Eye (tissue), 1 donor: ENCODE results near the gene OR6K3.

Source experiments
- DNase-seq: peaks from one replicate; pipeline ENCODE4 v3.0.0-alpha.2; 2015

The OR6K3 gene

DNA sequence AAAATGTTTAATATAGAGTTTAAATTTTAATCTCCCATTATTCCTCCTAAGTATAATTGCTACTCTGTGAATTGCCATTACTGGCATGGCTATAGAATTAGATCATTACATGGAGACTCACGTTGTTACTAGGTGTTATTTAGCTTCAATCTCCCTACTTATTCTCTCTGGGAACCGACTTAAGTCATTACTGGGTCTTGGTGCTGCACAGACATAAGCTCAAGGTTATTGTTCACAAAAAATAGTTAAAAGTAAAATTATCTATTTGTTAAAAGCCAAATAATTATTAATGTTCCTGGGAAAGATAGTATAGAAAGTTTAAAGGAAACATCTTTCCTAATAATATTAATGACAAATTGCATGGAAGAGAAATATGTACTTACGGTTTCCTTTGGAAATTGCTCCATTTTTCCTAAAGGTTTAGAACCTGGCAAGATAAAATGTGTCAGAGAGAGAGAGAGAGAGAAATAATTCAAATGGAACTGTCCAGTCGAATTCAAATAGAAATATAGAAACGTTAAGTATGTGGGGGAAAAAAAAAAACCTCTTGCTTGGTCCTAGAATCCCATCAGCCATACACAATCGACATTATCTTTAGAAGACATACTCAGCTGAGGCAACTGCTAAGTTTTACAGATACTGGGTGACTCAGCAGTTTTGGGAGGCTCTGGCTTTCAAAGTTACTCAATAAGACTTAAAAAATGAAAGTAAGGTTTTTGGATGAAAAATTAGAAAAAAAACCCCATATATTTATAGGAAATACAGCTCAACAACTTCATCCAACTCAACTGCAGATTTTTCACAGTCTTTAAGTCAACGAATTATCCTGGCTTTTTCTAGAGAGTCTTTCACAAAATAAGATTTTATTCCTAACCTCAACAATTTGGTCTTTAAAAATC is 34.2 kb downstream of the OR6K3 start, which contains the start of gene SPTA1:
SPTA1 (minus strand) TSS at position 605 of the 899 bp plus-strand sequence; CDS start at position 407, 198 bp downstream.
- no peak for DNase-seq

GRCh38 chr1:158685085-158685484 is 35.4 kb downstream of the OR6K3 start:
- no peak for DNase-seq

GRCh38 chr1:158681606-158682005 is 38.9 kb downstream of the OR6K3 start:
- no peak for DNase-seq

- no peak for DNase-seq
These were observed 41.2 kb downstream of the OR6K3 start for GRCh38 chr1:158679289-158679688.

- DNase-seq = no peak
These were observed 44.8 kb downstream of the OR6K3 start for GRCh38 chr1:158675563-158676323.

GRCh38 chr1:158674302-158674701 is 46.2 kb downstream of the OR6K3 start:
- DNase-seq = no peak
